Kasumi-1 (cell line): Measurements from ENCODE around the gene LRRC14B.
A peak's percentile ranks its signal among the peaks of the same experiment; 100 is the strongest.
"Not testable (repeated sequence)": the region's sequence is repeated elsewhere in the genome, so short reads cannot be mapped to it uniquely, and the experiment has no call there.

Experiments
- DNase-seq, 2 experiments: peaks; one replicate each; lab custom pipeline; 2025; lab: John Stamatoyannopoulos, UW

Gene LRRC14B

DNA sequence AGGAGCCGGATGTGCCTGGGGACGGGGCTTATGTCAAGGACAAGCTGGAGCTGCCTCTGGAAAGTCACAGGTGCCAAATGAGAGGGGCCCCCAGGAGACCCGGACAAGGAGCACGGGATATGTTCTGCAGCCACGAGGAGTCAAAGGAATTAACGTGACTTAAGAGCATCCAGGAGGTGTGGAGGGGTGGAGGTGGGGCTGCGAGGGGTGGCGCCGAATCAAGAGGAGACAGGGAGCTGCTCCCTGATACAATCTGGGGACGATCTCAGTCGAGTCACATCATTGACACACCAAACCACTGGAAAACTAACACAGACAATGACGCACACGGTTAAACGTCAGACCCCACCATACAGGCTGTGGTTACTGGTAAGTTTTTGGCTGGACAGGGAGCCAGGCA lies 16.3 kb downstream of the LRRC14B start:
- no peak for DNase-seq

DNA sequence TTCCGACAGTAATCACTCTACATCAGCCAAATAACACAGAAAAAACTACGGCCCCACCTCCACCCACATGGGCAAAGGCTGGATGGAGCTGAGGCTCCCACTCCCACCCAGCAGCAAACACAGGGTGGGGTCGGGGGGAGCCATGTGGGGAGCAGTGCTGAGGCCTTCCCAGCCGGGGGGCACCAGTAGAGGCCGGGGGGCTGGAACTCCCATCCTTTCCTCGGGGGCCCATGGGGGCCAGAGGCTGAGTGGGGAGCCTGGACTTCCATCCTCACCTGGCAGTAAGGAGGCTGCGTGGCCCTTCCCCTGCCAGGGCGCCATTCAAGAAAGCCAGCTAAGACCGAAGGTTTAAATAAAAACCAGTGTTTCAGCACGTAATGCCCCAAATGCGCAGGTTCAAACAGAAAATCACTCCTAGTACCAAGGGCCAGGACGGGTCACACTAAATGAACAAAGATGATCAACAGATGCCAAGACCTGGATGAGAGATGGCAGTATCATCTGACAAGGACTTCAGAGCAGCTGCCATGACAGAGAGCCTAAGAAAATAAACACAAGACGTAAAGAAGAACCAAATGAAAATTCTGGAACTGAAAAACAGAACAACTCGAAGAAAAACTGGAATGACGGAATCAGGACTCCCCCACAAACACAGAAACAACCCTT lies 17.3 kb downstream of the LRRC14B start:
- DNase-seq: no peak

DNA sequence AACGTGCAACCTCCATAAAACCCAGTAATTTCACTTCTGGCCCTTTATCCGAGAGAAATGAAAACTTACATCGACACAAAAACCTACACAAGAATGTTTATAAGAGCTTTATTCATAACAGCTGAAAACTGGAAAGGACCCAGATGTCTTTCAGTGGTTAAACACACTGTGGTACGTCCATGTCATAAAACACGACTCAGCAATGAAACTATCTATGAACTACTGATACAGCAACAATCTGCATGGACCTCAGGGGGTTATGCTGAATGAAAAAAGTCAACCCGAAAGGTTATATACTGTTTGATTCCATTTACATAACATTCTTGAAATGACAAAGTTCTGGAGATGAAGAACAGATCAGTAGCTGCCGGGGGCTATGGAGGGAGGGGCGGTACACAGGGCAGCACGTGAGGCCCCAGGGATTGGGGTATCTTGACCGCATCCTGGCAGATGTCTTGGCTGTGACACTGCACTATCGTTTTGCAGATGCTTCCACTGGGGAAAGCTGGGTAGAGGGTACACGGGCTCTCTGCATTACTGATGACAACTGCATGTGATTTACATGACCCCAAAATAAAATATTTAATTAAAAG lies 22.6 kb downstream of the LRRC14B start:
- no peak for DNase-seq

DNA sequence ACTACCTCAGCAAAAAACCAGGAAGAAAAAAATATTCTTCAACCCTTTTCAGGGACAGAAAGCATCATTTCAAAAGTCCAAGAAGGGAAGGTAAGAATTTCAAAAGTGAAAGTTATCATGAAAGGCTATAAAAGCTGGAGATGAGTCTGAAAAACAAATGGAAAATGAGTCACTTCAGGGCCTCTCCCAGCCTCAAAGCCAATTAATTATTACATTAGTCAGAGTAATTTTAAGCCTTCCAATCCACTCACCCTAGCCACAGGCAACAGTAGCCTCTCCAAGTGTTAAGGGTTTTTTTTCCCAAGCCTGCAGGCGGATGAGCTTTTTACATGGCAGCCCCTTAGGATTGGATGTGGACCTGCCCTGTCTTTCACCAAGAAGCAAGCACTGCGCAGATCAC lies 24.0 kb downstream of the LRRC14B start:
- not testable (repeated sequence) for DNase-seq

DNA sequence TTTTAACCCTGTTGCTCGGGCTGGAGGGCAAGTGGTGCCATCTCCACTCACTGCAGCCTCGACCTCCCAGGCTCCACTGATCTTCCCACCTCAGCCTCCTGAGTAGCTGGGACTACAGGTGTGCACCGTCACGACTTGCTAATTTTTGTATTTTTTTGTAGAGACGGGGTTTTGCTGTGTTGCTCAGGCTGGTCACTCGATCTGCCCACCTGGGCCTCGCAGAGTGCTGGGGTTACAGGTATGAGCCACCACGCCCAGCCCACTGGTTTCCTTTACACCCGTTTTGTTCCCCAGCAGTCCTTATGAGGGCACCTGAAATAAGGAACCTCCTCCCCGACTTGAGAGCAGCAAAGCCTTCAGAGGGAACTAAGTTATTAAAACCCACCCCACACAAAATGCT lies 24.8 kb downstream of the LRRC14B start:
- DNase-seq: not testable (repeated sequence)

DNA sequence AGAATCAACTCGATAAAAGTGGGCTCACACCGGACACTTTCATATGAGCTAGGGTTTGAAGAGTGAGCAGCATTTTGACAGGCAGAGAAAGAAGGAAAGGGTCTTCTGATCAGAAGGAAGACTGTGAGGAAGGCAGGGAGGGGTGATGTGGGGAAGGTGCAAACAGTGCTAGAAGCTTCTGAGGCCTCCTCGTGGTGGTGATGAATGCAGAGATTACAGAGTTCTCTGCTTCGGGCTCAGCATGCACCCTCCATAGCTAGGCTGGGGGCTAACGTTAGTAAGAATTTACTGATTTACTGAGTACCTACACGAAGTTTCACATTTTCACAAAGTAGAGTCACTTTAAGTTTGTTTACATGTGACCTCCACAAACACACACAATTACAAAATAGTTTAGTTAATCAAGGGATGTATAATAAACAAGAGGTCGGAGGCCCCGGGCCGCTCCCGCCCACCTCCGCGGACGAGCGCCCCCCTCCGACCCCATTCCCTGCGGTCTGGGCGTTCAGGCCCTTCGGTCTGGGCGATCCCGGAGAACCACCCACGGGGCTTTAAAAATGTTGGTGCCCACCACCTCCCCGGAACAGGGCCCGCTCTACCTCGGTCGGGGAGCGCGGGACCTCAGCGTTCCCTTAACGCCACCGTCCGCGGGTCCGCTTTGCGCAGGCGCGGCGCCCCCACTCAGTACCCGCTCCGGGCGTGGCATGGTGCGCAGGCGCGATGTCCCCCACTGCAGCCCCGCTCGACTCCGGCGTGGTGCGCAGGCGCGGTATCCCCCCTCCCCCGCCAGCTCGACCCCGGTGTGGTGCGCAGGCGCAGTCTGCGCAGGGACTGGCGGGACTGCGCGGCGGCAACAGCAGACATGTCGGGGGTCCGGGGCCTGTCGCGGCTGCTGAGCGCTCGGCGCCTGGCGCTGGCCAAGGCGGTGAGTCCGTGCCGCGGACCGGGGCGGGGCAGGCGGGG lies 26.5 kb downstream of the LRRC14B start, which contains the start of the genes CCDC127 and SDHA:
TSS of gene CCDC127 (minus strand) at position 660 of the 963 bp plus-strand sequence. CDS start 1,304 bp downstream, outside the sequence.
TSS of gene SDHA (plus strand) at position 827 of the 963 bp plus-strand sequence. CDS start at position 863, 36 bp downstream.
- peak; percentile 76 to 84 for DNase-seq

DNA sequence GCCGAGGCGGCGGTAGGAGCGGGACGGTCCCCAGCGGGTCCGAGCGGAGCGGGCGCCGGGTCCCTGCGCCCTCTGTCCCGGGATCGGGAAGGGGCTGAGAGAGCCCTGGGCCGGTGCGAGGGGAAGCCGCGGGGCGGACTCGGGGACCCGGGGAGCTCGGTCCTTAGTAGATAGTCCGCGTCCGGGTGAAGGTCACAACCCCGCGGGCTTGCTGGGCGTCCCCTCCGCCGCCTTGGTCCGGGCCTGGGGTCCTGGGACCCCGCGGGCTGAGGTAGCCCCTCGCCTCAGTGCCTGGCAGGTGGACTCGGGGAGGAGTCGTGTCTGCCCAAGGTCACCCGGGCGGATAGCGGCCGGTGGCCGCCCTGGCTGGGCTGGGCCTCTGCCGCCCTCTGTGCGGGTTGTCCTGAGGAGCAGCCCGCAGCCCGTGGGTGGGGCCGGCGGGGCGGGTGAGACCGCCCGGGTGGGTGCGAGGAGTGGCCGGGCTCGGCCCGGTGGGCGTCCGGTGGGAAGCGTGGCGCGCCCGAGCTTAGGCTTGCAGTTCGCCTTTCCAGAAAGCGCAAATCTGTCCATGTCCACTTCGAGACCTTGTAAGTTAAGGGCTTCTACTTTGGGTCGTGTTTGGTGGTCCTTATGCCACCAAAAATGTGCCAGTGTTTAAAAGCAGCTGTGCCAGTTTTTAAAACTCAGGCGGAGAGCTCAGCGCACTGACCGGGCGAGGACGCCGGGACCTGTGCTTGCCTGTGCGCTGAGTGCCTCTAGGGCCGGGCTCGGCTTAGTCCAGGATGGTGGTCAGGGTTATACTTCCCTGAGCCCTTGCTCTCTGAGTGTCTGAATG lies 27.4 kb downstream of the LRRC14B start:
- no peak for DNase-seq

DNA sequence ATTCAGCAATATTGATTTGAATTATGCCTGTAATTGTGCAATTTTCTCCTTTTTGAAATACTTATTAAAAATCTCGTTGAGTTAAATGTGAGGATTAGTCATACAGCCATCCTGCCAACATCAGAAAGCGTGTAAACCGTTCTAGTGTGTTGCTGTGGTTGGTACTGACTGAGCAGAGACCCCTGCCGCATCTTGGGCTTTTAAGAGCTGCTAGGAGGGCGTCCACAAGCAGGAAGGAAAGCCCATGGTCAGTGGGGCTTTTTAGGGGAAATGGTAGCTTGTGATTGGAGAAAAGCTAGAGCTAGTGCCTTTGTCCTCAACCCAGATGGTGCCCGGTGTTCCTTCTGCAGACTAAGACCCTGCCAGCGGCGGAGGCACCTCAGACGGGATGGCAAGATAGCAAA lies 28.2 kb downstream of the LRRC14B start:
- DNase-seq: peak; percentile 10 to 40

DNA sequence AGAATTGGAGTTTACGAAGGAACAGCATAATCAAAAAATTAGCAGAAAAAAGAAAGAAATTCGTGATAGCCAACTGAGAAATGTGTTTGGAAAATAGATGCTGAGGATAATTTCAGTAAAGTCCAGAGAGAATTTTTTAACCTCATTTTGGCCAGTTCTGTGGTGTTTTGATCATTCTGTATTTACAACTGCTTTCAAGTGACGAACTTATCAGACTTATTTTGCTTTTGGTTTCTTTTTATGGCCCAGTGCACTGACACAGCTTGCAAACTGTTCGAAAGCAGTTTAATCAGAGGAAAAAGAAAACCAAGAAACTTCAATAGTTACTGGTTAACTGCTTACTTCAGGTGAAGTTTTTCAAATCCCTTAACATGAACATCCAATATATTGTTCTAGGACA lies 28.7 kb downstream of the LRRC14B start:
- no peak for DNase-seq

DNA sequence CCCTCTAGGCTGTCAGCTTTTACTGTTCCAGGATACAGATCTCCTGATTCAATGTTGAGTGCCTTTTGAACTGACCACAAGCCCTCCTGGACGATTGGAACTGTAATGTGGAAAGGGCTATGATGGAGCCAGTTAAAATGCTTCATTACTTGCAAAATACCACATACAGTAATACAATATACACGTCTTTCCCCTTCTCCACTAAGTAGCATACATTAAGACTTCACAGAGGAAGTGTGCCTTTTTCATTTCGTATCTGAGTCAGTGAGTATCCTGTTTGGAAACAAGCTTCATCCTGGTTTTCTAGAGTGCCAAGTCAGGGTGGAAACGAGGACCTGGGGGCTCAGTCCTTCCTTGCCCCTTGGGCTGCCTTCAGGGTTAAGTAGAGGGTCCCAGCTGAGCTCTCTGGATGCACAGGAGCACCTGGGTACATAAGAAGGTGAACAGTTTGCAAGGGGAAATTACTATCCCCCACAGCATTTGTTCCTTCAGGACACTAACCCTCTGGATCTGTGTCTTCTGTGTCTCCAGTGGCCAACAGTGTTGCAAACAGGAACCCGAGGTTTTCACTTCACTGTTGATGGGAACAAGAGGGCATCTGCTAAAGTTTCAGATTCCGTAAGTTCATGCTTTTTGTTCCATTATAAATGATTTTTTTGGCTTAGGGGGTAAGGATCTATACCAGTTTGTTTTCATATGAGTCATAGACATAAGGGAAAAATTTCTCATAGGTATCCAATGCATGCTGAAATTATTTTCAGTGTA lies 31.8 kb downstream of the LRRC14B start:
- DNase-seq: peak; percentile 9 to 24

DNA sequence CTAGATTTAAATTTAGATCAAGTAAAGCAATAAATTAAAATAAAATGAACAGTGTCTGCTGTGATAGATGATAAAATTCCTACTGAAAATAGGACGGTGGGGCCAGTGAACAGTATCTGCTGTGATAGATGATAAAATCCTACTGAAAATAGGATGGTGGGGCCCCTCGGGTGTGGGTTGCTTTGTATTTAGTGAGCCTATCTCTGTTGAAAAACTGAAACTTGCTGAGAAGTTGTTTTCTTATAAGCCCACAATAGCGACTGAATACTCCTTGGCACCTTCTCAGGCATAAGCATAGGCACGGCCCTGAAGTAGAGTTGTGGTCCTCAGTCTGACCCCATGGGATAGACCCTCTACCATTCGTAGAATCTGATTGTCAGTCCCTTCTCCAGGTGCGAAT lies 32.5 kb downstream of the LRRC14B start:
- no peak for DNase-seq

DNA sequence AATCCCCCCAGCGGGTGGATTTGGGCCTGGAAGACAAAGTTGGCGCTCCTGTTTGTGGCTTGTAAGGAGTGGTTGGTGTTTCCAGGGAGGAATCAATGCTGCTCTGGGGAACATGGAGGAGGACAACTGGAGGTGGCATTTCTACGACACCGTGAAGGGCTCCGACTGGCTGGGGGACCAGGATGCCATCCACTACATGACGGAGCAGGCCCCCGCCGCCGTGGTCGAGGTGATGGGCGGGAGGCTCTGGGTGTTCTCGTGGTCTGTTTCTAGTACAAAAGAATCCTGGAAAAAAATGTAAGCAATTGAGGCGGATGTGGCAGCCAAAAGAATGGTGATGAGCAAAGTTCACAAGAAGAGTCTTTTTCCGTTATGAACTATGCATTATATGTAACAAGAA lies 34.0 kb downstream of the LRRC14B start:
- DNase-seq: no peak

DNA sequence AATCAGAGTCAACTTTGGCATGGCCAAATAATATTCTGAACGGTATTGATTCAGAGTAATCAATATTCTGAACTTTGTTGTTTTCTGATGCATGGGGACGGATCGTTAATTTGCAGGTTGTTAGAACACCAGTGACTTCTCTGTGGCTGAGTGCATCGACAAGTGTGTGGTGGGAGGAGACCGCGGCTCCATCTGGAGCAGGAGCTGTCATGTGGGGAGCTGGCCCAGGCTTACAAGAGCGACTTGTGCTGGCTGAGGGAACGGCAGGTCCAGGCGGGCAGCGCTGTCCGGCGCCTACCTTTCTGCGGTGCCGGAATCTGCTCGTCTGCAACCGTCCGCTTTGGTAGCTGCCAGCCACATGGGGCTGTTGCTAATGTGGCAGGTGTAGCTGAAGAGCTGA lies 36.1 kb downstream of the LRRC14B start:
- DNase-seq: not testable (repeated sequence)

DNA sequence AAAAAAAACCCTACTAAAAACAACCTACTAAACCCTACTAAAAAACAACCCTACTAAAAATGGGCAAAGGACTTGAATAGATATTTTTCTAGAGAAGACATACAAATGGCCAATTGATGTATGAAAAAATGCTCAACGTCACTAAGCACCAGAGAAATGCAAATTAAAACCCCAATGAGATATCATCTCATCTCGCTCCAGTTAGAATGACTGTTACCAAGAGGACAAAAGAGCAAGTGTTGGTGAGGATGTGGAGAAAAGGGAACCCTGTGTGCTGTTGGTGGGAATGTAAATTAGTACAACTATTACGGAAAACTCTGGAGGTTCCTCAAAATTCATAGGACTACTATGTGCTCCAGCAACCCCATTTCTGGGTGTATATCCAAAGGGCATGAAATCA lies 37.6 kb downstream of the LRRC14B start:
- DNase-seq: no peak

DNA sequence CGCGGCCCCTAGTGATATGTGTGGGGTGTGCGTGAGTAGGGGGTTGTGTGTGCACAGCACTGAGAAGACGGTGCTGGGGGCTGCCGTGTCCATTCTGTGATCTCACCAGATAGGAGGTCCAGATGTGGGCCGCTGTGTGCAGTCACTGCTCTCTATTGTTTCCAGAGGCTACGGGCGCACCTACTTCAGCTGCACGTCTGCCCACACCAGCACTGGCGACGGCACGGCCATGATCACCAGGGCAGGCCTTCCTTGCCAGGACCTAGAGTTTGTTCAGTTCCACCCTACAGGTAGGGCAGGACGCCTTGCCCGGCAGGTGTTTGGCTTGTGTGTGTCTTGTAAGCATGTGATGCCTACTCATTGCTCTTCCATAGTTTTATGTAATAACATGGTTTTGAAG lies 39.4 kb downstream of the LRRC14B start:
- no peak for DNase-seq

DNA sequence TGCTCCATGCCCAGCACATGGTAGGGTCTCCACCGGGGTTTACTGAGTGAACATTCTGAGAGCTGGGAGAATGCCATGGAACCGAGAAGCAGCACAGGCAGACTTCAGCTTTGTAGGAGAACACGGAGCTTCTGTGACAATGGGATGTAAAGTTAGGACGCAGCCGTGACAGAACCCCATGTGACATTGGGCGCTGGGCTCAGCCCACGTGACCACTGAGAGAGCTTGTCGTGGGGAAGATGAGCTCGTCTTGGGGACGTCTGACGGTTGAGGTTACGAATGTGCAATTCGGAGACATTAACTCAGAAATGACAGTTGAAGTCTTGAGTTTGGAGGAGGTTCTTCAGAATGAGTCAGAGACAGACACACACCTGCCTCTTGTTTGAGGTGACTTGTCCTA lies 40.4 kb downstream of the LRRC14B start:
- no peak for DNase-seq

DNA sequence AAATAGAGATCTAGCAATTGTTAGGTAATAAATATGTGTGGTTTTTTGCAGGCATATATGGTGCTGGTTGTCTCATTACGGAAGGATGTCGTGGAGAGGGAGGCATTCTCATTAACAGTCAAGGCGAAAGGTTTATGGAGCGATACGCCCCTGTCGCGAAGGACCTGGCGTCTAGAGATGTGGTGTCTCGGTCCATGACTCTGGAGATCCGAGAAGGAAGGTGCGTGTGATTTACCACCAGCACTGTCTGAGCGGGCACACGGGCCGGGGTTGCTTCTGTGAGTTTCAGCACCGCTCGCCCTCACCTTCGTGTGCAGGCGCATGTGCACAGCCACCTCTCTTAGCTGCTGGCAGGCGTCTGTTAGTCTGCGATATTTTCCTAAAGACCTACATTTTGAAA lies 42.1 kb downstream of the LRRC14B start:
- not testable (repeated sequence) for DNase-seq

DNA sequence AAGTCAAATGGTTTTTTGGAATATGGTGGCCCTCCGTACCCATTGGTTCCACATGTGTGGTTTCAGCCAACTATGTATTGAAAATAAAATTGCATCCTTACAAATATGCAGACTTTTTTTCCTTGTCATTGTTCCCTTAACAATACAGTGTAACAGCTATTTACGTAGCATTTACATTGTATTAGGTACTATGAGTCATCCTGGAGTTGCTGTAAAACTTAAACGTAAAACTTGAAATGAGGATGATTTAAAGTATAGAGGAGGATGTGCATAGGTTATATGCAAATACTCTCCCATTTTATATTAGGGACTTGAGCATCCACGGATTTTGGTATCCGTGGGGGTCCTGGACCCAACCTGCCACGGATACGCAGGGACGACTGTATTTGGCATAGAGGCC lies 43.2 kb downstream of the LRRC14B start:
- DNase-seq: no peak

DNA sequence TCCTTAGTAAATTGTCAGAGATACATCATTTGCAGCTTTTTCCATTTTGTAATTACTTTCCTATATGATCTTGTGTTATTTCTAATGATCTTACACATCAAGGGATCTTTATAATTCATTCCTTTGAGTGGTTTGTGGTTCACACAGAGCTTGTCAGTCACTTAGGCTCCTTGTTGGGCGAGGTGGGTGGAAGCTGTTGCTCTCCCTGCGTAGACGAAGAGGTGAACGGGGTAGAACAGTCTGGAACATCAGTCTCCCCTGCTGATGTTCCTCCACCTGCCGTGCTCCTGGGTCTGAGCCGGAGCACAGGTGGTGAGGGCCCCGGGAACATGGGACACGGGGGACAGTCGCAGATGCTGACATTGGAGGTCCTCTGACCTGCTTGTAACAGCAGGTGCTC lies 44.2 kb downstream of the LRRC14B start:
- DNase-seq: not testable (repeated sequence)

DNA sequence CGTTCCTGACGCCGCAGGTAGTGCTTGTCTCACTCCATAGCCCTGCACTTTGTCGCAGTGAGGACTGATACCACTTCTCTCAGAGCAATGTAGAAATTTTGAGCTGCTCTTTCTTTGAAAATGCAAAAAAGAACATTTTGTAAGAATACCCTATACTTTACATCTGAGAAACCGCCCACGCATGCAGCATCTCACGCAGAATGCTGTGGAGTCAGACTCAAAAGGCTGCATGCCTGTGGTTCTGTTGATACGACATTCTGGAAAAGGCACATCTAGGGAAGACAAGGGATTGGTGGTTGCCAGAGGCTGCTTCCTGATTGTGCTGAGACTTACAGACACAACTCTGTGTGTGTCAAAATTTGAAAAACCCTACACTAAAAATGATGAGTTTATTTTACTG lies 46.6 kb downstream of the LRRC14B start:
- DNase-seq: not testable (repeated sequence)

DNA sequence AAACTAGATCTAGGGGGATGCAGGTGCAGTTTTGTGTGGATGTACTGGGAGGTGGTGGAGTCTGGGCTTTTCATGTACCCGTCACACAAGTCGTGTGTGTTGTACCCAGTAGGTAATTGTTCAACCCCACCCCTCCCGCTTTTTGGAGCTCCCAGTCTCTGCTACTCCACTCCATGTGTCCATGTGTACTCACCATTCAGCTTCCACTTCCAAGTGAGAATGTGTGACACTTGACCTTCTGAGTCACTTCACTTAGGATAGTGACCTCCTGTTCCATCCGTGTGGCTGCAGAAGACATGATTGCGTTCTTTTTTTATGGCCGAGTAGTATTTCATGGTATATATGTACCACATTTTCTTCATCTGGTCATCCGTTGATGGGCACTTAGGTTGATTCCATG lies 49.3 kb downstream of the LRRC14B start:
- DNase-seq: not testable (repeated sequence)
